Testis (tissue), 2 donors: Measurements from ENCODE around the gene CARD19.

ENCODE experiments used
- POLR2A ChIP-seq: fragments of 450-650 bp; IDR thresholded peaks from one replicate; pipeline ENCODE4 v1.6.1; 2017; ENCODE audit warnings: antibody characterized with exemption, mild to moderate bottlenecking, moderate library complexity
- TF ChIP-seq, protein P1 (sequence below), 3 experiments: fragments of 450-650 bp in 2 of 3; fragments of 200-600 bp in 1 of 3; sonication (generic) in 1 of 3; IDR thresholded peaks; one replicate each; pipeline ENCODE4 v1.5.1; 2016 to 2019; ENCODE audit warnings: antibody characterized with exemption in 3 of 3, mild to moderate bottlenecking in 2 of 3, moderate library complexity in 1 of 3

DNA sequence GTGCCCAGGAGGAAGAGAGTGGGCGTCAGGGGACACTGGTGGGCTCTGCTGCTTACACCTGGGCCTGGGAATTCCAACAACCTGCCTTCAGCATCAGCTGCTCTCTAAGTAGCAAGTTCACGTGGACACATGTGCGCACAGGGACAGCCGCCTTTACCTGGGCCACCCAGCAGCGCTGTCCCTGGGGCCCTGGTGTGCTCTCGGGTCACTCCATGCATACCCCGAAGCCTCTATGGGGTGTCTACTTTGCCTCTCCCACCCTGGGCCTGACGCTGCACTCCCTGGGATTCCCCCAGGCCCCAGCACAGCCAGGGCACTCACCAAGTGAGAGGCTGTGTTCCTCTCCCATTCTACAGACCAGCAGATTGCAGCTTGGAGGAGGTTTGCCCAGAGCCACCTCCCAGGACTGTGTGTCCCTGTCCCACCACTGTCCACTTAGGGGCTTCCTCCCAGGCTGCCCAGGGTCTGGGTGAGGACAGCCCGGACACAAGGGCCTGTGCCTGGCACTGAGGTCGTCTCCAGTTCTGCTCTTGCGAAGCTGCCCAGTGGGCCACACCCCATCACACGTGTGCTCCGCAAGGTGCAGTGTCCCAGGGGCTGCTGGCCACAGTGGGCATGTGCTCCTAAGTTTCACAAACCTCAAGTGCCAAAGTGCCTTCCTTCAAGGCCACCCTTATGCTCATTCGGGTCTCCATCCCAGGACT, 32.1 kb downstream of the CARD19 start:
- TF ChIP-seq, protein P1, sequence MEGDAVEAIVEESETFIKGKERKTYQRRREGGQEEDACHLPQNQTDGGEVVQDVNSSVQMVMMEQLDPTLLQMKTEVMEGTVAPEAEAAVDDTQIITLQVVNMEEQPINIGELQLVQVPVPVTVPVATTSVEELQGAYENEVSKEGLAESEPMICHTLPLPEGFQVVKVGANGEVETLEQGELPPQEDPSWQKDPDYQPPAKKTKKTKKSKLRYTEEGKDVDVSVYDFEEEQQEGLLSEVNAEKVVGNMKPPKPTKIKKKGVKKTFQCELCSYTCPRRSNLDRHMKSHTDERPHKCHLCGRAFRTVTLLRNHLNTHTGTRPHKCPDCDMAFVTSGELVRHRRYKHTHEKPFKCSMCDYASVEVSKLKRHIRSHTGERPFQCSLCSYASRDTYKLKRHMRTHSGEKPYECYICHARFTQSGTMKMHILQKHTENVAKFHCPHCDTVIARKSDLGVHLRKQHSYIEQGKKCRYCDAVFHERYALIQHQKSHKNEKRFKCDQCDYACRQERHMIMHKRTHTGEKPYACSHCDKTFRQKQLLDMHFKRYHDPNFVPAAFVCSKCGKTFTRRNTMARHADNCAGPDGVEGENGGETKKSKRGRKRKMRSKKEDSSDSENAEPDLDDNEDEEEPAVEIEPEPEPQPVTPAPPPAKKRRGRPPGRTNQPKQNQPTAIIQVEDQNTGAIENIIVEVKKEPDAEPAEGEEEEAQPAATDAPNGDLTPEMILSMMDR (IDR thresholded peaks at IDR 0.05) = no peak
- no peak for TF ChIP-seq POLR2A
